HepG2 (cell line): ENCODE data around the gene CLDN15. TPM values are rescaled to one million over a fixed set of nuclear protein-coding genes. Genes with fewer than 3 reads are reported as not detected.

Experiments
- HNF1A ChIP-seq, 2 experiments: sonication (generic) in 1 of 2; formaldehyde crosslinking in 1 of 2; IDR thresholded peaks; 2 replicates each; pipeline versions ENCODE4 v1.4.0 to v1.6.1; 2016 to 2020; ENCODE audit warnings: borderline replicate concordance in 1 of 2, low read depth in 1 of 2, mild to moderate bottlenecking in 1 of 2, missing genetic modification reagents in 1 of 2
- MED8 ChIP-seq: sonication (generic); formaldehyde crosslinking; IDR thresholded peaks from 2 replicates; pipeline ENCODE4 v1.8.1; 2023; ENCODE audit warnings: mild to moderate bottlenecking, missing genetic modification reagents; ENCODE audit not compliant: insufficient replicate concordance
- MLXIP ChIP-seq: sonication (generic); formaldehyde crosslinking; IDR thresholded peaks from 2 replicates; pipeline ENCODE4 v1.9.0; 2021; ENCODE audit warnings: missing genetic modification reagents, borderline replicate concordance
- PAF1 ChIP-seq: IDR thresholded peaks from 2 replicates; pipeline ENCODE4 v1.6.1; 2016; ENCODE audit warnings: missing genetic modification reagents, missing compliant biosample characterization
- PAXIP1 ChIP-seq: sonication (generic); formaldehyde crosslinking; conservative IDR thresholded peaks from 2 replicates; pipeline ENCODE4 v1.4.0; 2020; ENCODE audit warnings: mild to moderate bottlenecking, missing genetic modification reagents, moderate library complexity
- ZBTB10 ChIP-seq: sonication (generic); formaldehyde crosslinking; IDR thresholded peaks from 2 replicates; pipeline ENCODE4 v1.4.0; 2020; ENCODE audit warnings: missing genetic modification reagents, borderline replicate concordance
- ZNF280D ChIP-seq: sonication (generic); formaldehyde crosslinking; IDR thresholded peaks from 2 replicates; pipeline ENCODE4 v1.5.1; 2020; ENCODE audit warnings: mild to moderate bottlenecking, missing genetic modification reagents
- ZNF350 ChIP-seq: sonication (generic); formaldehyde crosslinking; IDR thresholded peaks from 2 replicates; pipeline ENCODE4 v1.4.0; 2020; ENCODE audit warnings: mild to moderate bottlenecking, low read depth, missing genetic modification reagents, borderline replicate concordance
- ZNF564 ChIP-seq: sonication (generic); formaldehyde crosslinking; IDR thresholded peaks from 2 replicates; pipeline ENCODE4 v1.8.1; 2023; ENCODE audit warnings: mild to moderate bottlenecking, missing genetic modification reagents
- polyA plus RNA-seq, 8 experiments: library from polyadenylated mRNA; depleted of rRNA in 3 of 8; stranded (reverse) in 7 of 8; unstranded in 1 of 8; fragments of >200 nt; fragmentation: Illumina TruSeq in 4 of 8; extraction: Trizol in 4 of 8; gene quantifications; 2 replicates each; pipeline versions ENCODE4 v1.2.1 to v1.2.3, GENCODE V29; 2011 to 2016; ENCODE audit warnings: low read depth in 4 of 8, missing spikeins in 1 of 8, mixed read lengths in 1 of 8; ENCODE audit not compliant: insufficient read depth in 1 of 8
- total RNA-seq, 5 experiments: library from RNA; depleted of rRNA; stranded (reverse); fragments of >200 nt; fragmentation: Illumina TruSeq; extraction: Trizol; gene quantifications; 2 replicates each; pipeline ENCODE4 v1.2.3, GENCODE V29; 2016; ENCODE audit warnings: low read depth in 1 of 5

The CLDN15 gene
- total and polyA plus RNA-seq, 2 of the 13 experiments (the other 11 are each of a cell fraction or from before 2014, with no cell fraction given): 7.1 to 17.8 TPM

GRCh38 chr7:101244375-101245146 is 7.0 kb upstream of the CLDN15 start, which contains the start of gene FIS1 (continued):
- no peak for TF ChIP-seq HNF1A (IDR thresholded peaks at IDR 0.05; ENCODE audit: low read depth)
- no peak for TF ChIP-seq HNF1A (CRISPR knock-in tag; IDR thresholded peaks at IDR 0.05; ENCODE audit: borderline replicate concordance)
- TF ChIP-seq PAXIP1 (CRISPR knock-in tag): peak; percentile 28; the same call in 1 of the 2 replicates
- TF ChIP-seq PAF1 (CRISPR knock-in tag): peak; percentile 17; the same call in 1 of the 2 replicates
- TF ChIP-seq MED8: peak; percentile 32
- TF ChIP-seq ZNF564 (CRISPR knock-in tag): peak; percentile 40; the same call in 1 of the 2 replicates
- TF ChIP-seq ZNF280D (CRISPR knock-in tag): peak; percentile 68
- no peak for TF ChIP-seq ZBTB10 (CRISPR knock-in tag)
- no peak for TF ChIP-seq MLXIP (CRISPR knock-in tag)
- TF ChIP-seq ZNF350: peak; percentile 89
